Measurements from ENCODE around the gene HPCAL4. TPM values are rescaled to one million over a fixed set of nuclear protein-coding genes. Genes with fewer than 3 reads are reported as not detected.
A peak's percentile ranks its signal among the peaks of the same experiment; 100 is the strongest.

The HPCAL4 gene
- total RNA-seq, 4 donors from 2014 or later: not detected

GRCh38 chr1:39655578-39656268 lies 35.5 kb downstream of the HPCAL4 start:
- intact Hi-C loops (cut with DNase I; ENCODE audit: low total_unique reads): no loop called here
- TF ChIP-seq POLR2A (IDR thresholded peaks at IDR 0.05) (no peak), CTCF (IDR thresholded peaks at IDR 0.05) (no peak)
- no peak overlapping the region for H3K4me3 ChIP-seq (ENCODE audit: low read depth, poor library complexity, severe bottlenecking)
- WGBS, 2 donors: 81 to 85% methylated on average over 5 of the region's 5 CpGs
- DNase-seq (ENCODE audit: low spot score in 2 of 2): no peak

- TF ChIP-seq CTCF (IDR thresholded peaks at IDR 0.05): no peak
- no peak for TF ChIP-seq POLR2A (IDR thresholded peaks at IDR 0.05)
- intact Hi-C loops (cut with DNase I; ENCODE audit: low total_unique reads): no loop called here
- DNase-seq (ENCODE audit: low spot score in 2 of 2): no peak
- no peak overlapping the region for H3K4me3 ChIP-seq (ENCODE audit: low read depth, poor library complexity, severe bottlenecking)
- WGBS, 2 donors: 75 to 78% methylated on average over 7 of the region's 7 CpGs
Measured at GRCh38 chr1:39654291-39654690, 36.9 kb downstream of the HPCAL4 start.

- intact Hi-C loops (cut with DNase I; ENCODE audit: low total_unique reads): no loop called here
- TF ChIP-seq POLR2A (IDR thresholded peaks at IDR 0.05) (no peak), CTCF (IDR thresholded peaks at IDR 0.05) (peak in 1 of 3 donors; percentile 67)
- 5 to 7% methylated on average over 8 of the region's 8 CpGs for WGBS, 2 donors
- DNase-seq (ENCODE audit: low spot score in 2 of 2): peak; percentile 78 to 94
- H3K4me3 ChIP-seq (ENCODE audit: low read depth, poor library complexity, severe bottlenecking): no peak overlapping the region
Measured at GRCh38 chr1:39653546-39654031, 37.6 kb downstream of the HPCAL4 start.

- TF ChIP-seq POLR2A (IDR thresholded peaks at IDR 0.05): no peak
- no peak overlapping the region for H3K4me3 ChIP-seq (ENCODE audit: low read depth, poor library complexity, severe bottlenecking)
- WGBS, 2 donors: 83 to 100% methylated on average over 2 of the region's 2 CpGs
- intact Hi-C loops (cut with DNase I; ENCODE audit: low total_unique reads): no loop called here
- no peak for DNase-seq (ENCODE audit: low spot score in 2 of 2)
Measured at GRCh38 chr1:39652554-39652953, 38.7 kb downstream of the HPCAL4 start.

- WGBS, 2 donors: 79 to 80% methylated on average over 6 of the region's 6 CpGs
- H3K4me3 ChIP-seq (ENCODE audit: low read depth, poor library complexity, severe bottlenecking): no peak overlapping the region
- DNase-seq (ENCODE audit: low spot score in 2 of 2): no peak
- intact Hi-C loops (cut with DNase I; ENCODE audit: low total_unique reads): no loop called here
- TF ChIP-seq CTCF (IDR thresholded peaks at IDR 0.05): no peak
- no peak for TF ChIP-seq POLR2A (IDR thresholded peaks at IDR 0.05)
Measured at GRCh38 chr1:39652105-39652504, 39.1 kb downstream of the HPCAL4 start.

GRCh38 chr1:39650431-39650830 lies 40.8 kb downstream of the HPCAL4 start:
- DNase-seq (ENCODE audit: low spot score in 2 of 2): no peak
- no peak overlapping the region for H3K4me3 ChIP-seq (ENCODE audit: low read depth, poor library complexity, severe bottlenecking)
- TF ChIP-seq CTCF (IDR thresholded peaks at IDR 0.05) (no peak), POLR2A (IDR thresholded peaks at IDR 0.05) (no peak)
- WGBS, 2 donors: 88 to 100% methylated on average over 1 of the region's 1 CpG
- intact Hi-C loops (cut with DNase I; ENCODE audit: low total_unique reads): no loop called here
